Measurements from ENCODE around the gene ADSS2. TPM values are rescaled to one million over a fixed set of nuclear protein-coding genes. Genes with fewer than 3 reads are reported as not detected.

The ADSS2 gene
- total RNA-seq, 1 experiment from 2014 or later, result 46.2 TPM

DNA sequence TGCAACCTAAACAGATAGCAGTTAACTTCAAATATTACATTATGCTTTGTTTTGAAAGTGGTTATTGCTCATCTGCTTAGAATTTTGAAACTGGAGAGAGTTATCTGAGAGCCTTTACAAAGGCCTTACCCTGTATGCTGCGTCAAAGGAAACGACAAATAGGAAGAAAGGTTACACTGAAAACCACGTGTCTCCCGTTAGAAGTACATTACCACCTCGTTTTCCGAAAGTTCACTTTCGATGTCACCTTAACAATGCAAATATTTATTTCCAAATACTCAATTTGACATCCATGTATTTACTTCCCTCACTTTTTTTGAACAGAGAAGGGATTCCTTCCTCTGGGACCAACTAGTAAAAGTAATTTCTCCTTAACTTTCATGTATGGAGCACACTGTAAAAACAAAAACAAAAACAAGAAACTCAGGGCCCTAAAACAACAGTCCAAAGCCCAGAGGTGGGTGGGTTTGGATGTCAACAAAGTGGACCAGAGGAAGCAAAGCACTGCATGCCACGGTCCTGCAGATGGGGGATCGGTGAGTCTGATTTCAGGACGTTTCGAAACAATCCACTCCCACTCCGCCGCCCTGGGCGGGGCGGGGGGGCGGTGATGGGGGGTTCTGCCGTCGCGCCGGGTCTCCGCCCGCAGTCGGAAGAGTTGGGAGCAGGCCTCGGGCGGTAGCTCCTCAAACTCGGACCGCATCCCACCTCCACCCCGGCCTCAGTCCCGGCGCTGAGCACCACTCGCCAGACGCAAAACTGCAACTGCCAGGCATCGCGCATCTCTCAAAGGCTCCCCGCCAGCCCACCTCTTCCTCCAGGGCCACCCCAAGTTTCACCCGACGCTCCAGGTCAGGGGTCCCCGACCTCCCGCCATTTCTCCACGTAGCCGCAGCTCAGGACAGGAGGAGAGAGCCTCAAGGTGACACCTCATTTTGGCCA is 841 bp downstream of the ADSS2 start:
- Histone ChIP-seq H3K4me3 (replicated peaks in 1 of 2; ENCODE audit: low read depth in 1 of 2, low read length in 2 of 2) (peak overlapping the region; percentile 92), H3K27ac (ENCODE audit: low read depth, low read length) (peak overlapping the region; percentile 93), H3K9ac (ENCODE audit: low read length) (peak overlapping the region; percentile 95), H4K20me1 (ENCODE audit: insufficient read depth) (no peaks in the 10 kb centered on the region; the same call in 1 of the 2 replicates), H3K27me3 (ENCODE audit: insufficient read depth, low read length) (no peaks in the 10 kb centered on the region), H3K79me2 (ENCODE audit: insufficient read depth, low read length) (peaks cover 58% of the 10 kb centered on the region), H2AFZ (ENCODE audit: low read depth, low read length, poor library complexity, severe bottlenecking) (no peak overlapping the region), H3K36me3 (ENCODE audit: control insufficient read depth in 1 of 2, insufficient read depth in 2 of 2, low read length in 2 of 2) (peaks cover 3 to 17% of the 10 kb centered on the region in 2 experiments; a peak in 2 of 4 replicates), H3K9me2 (ENCODE audit: insufficient read depth) (no peaks in the 10 kb centered on the region), H3K4me1 (ENCODE audit: control insufficient read depth in 1 of 2, insufficient read depth in 2 of 2, low read length in 2 of 2) (peaks cover 4 to 17% of the 10 kb centered on the region in 2 experiments; a peak in 3 of 4 replicates), H3K4me2 (ENCODE audit: low read length) (peak overlapping the region; percentile 86), H3K9me3 (ENCODE audit: control insufficient read depth in 1 of 2, insufficient read depth in 1 of 2, low read depth in 1 of 2, low read length in 2 of 2) (no peaks in the 10 kb centered on the region)
- ChIA-PET POLR2A (no interaction called here), CTCF (no interaction called here), RAD21 (ENCODE audit: low non-redundant PET in 1 of 2, low total read pairs in 2 of 2, uncharacterized antibody in 2 of 2, unreplicated experiment in 2 of 2) (no interaction called here)
- TF ChIP-seq YY1 (IDR thresholded peaks at IDR 0.05; ENCODE audit: extremely low read depth, insufficient replicate concordance, low read depth, low read length) (peak; percentile 82), EGR1 (IDR thresholded peaks at IDR 0.05; ENCODE audit: low read depth) (no peak), SP1 (IDR thresholded peaks at IDR 0.05; ENCODE audit: low read depth) (no peak), POLR2AphosphoS5 (IDR thresholded peaks at IDR 0.05; ENCODE audit: low read depth, low read length) (peak; percentile 25; the same call in 1 of the 2 replicates), RAD21 (IDR thresholded peaks at IDR 0.05; ENCODE audit: low read depth) (no peak), CEBPB (IDR thresholded peaks at IDR 0.05; ENCODE audit: low read depth) (peak; percentile 56), SRF (IDR thresholded peaks at IDR 0.05; ENCODE audit: low read depth) (no peak), EZH2phosphoT487 (IDR thresholded peaks at IDR 0.05; ENCODE audit: borderline replicate concordance) (no peak), ZNF274 (IDR thresholded peaks at IDR 0.05; ENCODE audit: low read depth, low read length) (no peak), POLR2A (IDR thresholded peaks at IDR 0.05; ENCODE audit: borderline replicate concordance, extremely low read depth, insufficient read depth, insufficient read length) (no peak), ZFX (IDR thresholded peaks at IDR 0.05) (no peak), TCF7L2 (IDR thresholded peaks at IDR 0.05; ENCODE audit: borderline replicate concordance, extremely low read depth, insufficient read depth, insufficient read length) (no peak), SIN3A (IDR thresholded peaks at IDR 0.05; ENCODE audit: low read depth) (no peak)
- TF ChIP-seq, protein P1, sequence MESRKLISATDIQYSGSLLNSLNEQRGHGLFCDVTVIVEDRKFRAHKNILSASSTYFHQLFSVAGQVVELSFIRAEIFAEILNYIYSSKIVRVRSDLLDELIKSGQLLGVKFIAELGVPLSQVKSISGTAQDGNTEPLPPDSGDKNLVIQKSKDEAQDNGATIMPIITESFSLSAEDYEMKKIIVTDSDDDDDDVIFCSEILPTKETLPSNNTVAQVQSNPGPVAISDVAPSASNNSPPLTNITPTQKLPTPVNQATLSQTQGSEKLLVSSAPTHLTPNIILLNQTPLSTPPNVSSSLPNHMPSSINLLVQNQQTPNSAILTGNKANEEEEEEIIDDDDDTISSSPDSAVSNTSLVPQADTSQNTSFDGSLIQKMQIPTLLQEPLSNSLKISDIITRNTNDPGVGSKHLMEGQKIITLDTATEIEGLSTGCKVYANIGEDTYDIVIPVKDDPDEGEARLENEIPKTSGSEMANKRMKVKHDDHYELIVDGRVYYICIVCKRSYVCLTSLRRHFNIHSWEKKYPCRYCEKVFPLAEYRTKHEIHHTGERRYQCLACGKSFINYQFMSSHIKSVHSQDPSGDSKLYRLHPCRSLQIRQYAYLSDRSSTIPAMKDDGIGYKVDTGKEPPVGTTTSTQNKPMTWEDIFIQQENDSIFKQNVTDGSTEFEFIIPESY (IDR thresholded peaks at IDR 0.05; ENCODE audit: extremely low read depth, insufficient replicate concordance, low read length), result no peak
- TF ChIP-seq, protein P2, sequence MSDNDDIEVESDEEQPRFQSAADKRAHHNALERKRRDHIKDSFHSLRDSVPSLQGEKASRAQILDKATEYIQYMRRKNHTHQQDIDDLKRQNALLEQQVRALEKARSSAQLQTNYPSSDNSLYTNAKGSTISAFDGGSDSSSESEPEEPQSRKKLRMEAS (IDR thresholded peaks at IDR 0.05), result peak; percentile 70
- ATAC-seq, result peak; percentile 8
- intact Hi-C loops (cut with micrococcal nuclease), result loop anchor here (10.0 kb wide), 1 partner anchor 344 kb away; no protein-coding TSS in a partner anchor
- no peak for DNase-seq (ENCODE audit: low read depth, low spot score)
- BruUV-seq (replicated peaks), result no TSS peak

Data from HCT116 (cell line).